Kasumi-1 (cell line): ENCODE results near the gene NSD2.
"Not testable (repeated sequence)": the region's sequence is repeated elsewhere in the genome, so short reads cannot be mapped to it uniquely, and the experiment has no call there.

Experiments used
- DNase-seq, 2 experiments: peaks; one replicate each; lab custom pipeline; 2025; lab: John Stamatoyannopoulos, UW

NSD2 gene

DNA sequence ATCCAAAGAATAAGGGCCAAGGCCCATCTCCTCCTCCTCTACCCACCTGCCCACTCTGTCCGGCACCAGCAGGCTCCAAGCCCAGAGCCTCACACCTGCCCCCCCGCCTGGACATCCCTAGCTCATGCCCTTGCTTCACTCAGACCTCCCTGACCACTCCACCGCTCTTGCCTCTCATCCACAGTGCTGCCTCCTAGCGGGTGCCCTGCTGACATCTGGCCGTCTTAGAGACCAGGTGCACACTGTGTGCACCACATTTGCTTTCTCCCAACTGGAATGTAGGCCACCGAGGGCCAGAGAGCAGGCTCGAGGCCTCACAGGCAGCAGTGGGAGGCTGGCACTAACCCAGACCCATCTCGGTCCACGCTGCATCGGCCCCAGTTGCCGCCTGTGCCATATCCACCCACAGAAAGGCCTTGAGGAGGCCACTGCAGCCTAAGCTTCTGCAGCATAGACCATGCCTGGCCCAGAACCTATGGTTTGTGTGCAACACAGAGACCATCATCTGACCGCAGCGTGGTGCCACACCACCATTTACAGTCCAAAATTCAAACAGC, 28.8 kb upstream of the NSD2 start:
- no peak for DNase-seq

DNA sequence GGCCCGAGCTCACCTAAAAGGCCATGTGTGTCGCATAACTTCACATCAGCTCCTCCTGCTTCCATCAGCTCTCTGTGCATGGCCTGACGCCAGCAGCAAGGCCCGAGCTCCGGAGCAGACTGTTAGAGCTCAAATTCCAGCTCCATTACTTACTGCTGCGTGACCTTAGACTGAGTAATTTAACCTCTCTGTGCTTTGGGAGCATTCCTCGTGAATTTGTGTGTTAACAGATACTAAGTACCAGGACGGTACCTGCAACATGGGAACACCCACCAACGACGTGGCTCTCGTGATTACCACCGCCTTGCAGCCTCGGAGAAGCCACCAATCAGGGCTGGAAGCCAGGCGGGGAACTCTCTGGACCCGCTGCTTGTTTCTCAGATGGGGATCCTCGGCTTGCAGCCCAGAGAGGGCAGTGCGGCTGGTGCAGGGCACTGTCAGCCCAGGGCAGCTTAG, 28.2 kb upstream of the NSD2 start:
- DNase-seq, result no peak

DNA sequence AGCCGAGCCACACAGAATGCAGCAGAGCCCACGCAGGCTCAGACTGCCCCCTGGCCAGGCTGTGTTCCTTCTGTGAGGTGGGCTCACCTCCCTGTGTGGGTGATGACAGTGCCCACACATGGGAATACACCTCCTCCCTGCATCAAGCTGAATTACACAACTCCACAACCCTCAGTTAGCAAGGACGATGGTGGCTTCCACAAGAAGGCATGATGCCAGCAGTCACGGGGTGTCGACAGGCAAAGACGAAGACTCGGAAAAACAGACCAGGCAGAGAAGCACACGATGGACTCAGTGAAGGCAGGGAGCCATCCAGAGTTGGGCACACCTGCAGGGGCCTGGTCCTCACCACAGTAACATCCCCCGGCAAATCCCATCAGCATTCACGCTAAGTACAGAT, 27.3 kb upstream of the NSD2 start:
- DNase-seq, result no peak

DNA sequence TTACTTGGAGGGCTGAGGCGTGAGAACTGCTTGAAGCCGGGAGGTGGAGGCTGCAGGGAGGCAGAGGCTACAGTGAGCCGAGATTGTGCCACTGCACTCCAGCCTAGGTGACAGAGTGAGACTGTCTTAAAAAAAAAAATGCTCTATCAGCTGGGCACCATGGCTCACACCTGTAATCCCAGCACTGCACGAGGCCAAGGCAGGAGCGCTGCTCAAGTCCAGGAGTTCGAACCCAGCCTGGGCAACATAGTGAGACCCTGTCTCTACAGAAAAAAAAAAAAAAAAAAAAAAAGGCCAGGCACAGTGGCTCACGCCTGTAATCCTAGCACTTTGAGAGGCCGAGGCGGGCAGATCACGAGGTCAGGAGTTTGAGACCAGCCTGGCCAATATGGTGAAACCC, 26.6 kb upstream of the NSD2 start:
- DNase-seq, result not testable (repeated sequence)

DNA sequence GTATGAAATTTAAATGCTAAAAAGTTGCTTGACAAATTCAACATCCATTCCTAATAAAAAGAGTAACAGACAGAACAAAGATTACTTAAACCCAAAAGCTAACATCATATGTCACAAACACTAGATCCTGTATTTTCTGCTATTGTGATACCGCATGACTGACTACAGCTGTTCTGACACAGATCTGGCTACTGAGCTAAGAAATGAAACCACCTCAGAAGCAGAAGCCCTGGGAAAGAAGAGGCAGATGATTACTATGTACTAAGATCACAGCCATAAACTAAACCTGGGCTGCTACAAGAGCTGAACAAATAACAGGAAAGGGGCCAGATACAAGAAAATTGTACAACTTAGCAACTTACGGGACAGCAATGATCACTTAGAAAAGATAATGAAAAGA, 24.6 kb upstream of the NSD2 start:
- DNase-seq, result no peak

DNA sequence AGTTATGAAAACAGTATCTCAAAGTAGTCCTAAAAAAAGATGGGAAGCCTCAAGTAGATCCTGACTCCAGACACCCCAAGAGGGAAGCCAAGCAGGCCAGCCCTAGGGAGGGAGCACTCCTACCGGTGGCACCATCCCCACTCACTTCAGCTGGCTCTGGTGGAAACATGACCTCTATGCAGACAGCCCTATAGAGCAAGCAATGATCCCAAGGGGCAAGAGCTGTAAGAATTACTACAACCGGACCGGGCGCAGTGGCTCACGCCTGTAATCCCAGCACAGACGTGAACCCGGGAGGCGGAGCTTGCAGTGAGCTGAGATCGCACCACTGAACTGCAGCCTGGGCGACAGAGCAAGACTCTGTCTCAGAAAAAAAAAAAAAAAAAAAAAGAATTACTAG, 20.9 kb upstream of the NSD2 start:
- no peak for DNase-seq

DNA sequence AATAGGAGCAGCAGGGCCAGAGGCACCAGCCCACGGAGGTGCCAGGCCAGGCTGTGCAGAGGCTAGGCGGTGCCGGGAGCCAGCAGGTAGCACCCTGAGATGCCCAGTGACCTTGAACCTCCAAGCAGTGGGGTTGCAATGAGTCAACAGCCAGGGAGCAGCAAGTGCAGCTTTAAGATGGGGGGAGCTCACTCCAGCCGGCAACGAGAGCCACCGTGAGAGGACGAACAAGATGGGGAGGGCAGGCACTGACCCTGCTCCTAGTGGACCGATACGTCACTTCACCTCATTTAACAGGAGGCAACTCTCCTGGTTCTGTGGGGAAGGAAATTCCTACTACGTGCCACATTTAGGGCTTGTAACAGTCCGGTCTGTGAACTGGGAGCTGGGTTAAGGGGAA, 20.0 kb upstream of the NSD2 start:
- no peak for DNase-seq

DNA sequence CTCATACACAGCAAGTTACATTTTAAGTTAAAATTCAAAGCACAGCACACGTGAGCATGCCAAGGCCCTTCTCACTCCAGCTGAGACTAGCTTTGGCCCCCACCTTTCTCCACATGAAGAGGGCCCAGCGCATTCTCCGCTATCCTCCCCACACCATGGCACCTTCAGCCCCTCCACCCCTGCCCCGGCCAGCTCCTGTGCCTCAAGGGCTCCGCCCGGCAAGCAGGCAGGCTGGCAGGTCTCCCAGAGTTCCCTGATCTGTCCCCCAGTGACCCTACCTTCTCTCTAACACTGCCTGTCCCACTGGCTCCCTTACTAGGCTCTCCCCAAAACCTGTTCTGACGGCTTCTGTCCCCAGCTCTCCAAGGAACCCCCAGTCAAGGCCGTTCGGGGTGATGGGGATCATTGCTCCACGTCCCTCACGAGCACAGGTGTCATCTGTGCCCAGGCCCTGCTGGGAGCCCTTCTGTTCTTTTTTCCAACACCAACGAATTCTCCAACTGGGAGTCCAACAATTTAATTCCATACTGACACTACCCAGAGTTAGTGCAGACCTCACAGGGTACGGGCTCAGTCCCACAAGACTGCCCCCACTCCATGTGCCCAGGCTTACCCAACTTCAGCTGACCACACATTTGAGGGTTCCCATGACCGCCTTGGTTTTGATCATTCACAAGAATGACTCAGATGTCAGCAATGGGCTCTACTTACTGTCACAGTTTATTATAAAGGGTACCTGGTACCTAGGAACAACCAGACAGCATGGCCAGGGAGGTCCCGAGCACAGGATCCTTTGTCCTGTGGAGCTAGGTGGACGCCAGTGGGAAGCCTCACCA, 19.4 kb upstream of the NSD2 start:
- no peak for DNase-seq

DNA sequence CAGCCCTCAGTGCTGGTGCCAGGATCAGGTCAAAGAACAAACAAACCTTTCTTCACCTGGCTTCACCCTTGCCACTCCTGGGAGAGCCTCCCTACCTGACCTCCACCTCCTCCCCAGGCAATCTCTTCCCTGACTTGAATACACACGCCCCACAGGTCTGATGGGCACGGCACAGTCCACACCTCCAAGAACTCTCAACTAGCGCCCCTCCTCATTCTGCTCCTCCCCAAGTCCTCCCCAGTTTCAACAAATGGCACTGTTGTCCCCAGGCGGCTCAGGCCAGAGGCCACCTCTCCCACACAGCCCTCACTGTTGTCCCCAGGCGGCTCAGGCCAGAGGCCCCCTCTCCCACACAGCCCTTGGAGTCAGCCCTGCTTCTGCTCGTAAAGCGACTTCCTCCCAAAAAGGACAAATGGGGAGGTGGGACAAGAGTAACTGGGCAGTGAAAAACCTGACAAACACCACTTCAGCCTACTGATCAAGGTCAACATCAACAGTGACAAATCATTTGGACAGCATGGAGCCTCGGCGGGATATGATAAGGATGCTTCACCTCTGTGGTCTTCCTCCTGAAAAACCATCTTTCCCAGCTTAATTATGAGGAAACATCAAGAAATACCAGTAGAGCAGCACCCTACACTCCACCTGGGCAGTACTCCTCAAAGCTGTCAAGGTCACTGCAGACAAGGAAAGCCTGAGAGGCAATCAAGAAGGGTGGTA, 18.1 kb upstream of the NSD2 start:
- no peak for DNase-seq

DNA sequence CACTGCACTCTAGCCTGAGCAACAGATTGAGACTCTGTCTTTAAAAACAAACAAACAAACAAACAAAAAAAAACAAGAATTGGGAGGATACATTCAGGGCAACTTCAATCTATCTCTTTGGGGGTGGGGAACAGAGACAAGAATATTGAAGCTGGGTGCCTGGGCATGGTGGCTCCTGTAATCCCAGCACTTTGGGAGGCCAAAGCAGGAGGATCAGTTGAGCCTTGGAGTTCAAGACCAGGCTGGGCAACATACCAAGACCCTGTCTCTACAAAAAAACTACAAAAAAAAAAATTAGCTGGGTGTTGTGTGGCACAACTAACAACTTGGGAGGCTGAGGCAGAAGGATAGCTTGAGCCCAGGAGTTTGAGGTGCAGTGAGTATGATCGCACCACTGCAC, 16.4 kb upstream of the NSD2 start:
- DNase-seq, result no peak

DNA sequence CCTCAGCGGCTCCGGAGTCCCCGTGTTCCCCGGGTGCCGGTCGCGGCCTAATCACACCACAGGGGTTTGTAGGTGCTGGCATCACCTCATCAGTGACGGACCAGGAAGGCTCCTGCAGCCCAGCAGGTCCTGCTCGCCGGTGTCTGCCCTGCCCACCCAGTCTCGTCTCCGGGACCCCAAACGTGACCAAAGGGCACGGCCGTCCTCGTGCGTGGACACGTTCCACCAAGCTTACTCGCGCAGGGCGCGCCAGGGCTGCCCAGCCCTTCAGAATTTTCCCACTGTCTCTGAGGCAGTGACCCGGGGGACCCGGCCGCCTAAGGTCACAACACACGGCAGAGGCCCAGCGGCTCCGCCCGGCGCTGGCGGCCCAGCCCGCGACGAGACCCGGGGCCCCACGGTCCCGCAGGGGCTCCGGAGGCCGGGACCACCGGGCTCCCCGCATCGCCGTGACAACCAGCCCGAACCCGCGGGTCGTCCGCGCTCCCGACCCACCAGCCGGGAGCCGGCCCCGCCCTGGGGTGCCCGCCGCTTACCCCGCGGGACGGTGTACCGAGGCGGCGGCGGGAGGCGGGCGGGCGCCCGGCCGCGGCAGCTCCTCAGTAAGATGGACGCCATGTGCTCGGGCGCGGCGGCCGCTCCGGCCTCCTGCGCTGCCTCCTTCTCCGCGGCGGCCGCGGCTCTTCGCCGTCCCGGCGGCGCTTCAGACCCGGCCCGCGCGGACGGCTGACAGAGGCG, 15.7 kb upstream of the NSD2 start:
- no peak for DNase-seq

DNA sequence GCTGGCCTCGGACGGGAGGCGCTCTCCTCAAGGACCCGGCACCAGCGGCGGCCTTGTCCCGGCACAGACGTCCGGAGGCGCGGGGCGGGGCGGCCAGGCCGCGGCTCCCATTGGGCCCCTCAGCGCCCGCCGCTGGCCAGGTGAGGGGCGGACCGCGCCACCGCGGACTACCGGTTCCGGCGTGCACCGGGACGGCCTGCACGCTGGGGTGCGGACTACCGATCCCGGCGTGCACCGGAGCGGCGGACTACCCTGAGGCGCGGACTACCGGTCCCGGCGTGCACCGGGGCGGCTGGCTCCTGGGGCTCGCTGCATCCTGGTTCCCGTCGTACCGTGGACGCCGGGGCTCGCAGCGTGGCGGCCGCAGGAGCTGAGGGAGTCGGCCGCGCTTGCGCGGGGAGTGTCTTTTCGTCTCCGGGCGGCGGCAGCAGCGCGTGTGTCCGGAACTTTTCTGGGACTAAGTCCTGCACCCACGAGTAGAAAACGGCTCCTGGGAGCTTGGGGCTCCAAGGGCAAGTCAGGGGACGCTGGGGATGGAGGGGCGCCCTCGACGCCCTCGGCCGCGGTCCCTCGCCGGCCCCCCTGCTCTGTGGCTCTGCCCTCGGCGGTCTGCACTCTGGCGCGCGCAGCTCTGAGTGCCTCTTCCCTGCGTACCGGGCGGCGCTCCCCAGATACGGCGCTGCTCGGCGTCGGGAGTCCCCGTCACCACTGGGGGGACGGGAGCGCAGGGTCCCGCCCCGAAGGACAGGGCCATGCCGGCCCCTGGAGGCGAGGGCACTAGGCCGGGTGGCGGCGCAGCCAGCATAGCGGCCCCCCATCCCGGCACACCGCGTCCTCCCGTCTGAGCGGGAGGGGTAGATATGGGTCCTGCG, 14.9 kb upstream of the NSD2 start, which contains the start of gene LETM1:
Gene LETM1, minus strand, starts transcription at position 86 of the 872 bp plus-strand sequence. CDS start 206 bp downstream, outside the sequence.
- peak; percentile 90 to 92 for DNase-seq

DNA sequence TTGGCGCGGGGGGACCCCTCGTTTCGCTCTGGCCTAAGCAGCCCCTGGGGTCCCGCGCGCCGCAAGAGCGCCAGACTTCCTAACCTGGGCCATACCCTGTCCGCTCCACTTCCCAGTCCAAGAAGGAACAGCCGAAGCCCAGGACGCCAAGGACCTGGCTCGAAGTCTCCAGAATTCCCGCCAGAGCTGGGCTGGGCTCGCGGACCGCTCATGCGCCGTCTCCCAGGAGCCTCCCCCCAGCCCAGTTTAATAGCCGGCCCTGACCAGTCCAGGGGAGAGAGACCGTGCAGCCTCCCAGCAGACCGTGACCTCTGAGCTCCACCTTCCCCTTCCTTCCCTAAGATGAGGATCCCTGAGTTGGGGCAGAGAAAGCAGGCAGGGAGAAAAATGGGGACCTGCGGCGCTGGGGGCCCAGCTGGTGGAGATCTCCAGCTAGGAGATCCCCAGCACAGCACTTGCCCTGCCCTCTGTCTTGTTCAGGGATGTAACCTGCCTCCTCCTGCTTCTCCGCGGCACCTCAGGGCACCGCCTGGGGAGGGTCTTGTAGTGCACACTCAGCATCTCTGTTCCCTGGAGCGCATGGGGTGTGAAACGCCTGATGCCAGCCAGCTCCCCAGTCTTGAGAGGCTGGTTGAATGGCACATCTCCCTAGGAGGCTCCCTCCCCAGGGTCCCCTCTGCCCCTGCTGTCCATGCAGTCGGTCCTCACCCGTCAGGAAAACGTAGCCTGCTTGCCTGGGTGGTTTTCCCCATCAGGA, 14.1 kb upstream of the NSD2 start:
- no peak for DNase-seq

DNA sequence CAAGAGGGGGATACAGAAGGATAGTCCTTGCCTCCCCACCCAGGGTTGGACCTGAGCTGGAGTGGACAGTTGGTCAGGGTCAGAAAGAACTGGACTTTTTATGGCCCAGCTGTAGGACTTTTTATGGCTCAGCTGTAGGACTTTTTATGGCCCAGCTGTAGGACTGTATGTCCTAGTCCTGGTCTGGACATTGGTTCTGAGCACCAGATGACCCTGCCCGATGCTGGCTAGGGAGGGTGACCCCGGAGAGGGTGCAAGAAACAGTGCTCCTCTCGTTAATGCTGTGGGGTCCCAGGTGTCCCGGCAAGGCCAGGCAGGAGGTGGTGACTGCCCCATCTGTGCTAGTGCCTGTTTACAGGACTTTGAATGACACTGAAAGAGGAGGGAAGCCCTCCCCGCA, 13.3 kb upstream of the NSD2 start:
- DNase-seq, result no peak

DNA sequence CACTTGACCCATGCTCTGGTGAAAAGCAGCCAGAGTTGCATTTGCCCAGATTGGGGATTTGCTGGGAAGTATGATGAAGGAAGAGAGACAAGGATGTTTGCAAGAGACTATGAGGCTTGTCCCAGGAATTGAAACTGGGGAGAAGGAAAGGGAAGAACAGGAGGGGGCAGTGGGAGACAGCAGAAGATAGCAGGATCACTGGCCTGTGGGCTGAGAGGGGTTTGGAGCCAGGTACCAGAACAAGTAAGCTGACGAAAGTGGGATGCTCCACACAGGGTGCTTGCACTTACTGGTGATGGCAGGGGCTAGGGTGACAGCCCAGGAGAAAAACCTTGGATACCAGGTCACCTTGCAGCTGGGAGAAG, 11.8 kb upstream of the NSD2 start:
- no peak for DNase-seq

DNA sequence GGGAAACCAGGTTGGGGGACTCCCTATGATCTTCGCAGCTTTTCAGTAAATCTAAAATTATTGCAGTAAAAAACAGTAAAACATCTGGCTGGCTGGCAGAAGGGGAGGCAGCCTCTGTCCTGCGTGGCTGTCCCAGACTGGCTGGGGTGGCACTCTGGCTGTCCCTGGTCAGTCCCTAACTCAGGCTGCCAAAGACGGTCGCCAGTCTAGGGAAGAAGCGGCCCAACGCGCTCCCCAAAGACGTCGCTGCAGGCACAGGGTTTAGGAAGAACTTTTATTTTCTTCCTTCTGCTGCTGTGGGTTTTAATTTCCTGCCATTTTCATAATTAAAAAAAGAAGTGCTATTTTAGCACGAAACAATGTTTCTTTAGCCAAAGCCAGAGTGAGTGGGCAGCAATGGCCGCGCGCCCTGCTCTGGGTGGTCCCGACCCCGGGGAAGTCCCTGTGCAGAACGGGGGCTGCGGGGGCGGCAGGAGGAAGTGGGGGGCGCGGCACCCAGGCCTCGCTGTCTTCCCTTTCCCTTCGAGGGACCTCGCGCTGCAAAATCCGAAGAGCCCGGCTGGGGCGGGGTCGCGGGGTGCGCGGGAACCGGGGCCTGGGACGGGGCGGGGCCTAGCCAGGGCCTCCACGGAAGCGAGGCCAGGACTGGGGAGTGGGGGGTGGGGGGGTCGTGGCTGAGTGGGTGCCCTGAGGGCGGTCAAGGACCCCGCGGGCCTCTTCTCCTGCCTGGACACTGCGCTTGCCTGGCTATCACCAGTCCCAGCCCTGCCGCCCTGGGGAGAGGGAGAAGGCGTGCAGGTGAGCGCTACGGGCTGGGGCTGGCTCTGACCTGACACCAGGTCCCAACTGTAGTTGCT, 8.9 kb upstream of the NSD2 start:
- DNase-seq, result no peak

DNA sequence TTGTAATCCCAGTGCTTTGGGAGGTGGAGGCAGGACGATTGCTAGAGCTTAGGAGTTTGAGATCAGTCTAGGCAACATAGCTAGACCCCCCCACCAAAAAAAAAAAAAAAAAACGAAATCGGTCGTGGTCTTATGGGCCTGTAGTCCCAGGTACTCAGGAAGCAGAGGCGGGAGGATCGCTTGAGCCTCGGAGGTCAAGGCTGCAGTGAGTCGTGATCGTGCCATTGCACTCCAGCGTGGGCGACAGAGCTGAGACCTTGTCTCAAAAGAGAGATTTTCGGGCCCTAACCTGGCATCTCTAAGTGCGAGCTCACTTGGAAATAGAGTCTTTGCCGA, 8.3 kb upstream of the NSD2 start:
- no peak for DNase-seq

DNA sequence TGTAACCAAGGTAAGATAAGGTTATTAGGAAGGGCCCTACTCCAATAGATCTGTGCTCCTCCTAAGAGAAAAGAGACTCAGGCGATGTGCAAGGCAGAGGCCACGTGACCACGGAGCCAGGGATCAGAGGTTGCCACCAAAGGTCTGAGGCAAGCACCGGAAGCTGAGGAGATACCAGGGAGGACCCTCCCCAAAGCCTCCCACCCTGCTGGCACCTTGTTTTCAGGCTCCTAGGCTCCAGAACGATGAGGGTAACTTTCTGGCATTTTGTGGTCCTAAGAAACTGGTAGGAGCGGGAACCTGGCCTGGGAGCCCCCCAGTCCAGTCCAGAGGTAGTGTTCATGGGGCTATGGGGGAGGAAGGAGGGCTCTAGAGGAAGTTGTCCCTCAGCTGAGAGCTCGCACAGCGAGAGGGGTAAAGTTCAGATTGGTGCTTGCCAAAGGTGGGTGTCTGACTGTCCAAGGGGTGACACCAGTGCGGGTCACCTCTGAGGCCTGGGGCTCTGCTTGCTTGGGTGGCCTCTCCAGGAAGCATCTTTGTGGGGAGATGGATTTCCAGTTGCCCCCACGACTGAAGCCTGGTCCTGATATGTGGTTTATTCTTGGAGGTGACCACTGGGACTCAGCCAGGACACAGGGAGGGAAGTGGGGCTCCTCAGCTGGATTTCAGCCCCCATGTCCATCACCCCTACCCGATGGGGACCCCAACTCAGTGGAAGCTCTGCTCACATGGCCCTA, 7.7 kb upstream of the NSD2 start:
- DNase-seq, result no peak
